ENCODE data around the gene ATP9A. TPM values are rescaled to one million over a fixed set of nuclear protein-coding genes. Genes with fewer than 3 reads are reported as not detected.

The ATP9A gene
- total RNA-seq, 4 donors from 2014 or later = 52.5 to 72.8 (median 61.7) TPM

GRCh38 chr20:51733070-51733469, 35.1 kb downstream of the ATP9A start:
- no peaks in the 10 kb centered on the region for H3K36me3 ChIP-seq
- DNase-seq = no peak
- H3K27ac ChIP-seq = no peak overlapping the region
- H3K4me3 ChIP-seq (replicated peaks in 1 of 3) = no peak overlapping the region
- peaks cover 22 to 23% of the 10 kb centered on the region in 2 donors for H3K4me1 ChIP-seq
- no peaks in the 10 kb centered on the region for H3K27me3 ChIP-seq
- intact Hi-C loops (cut with DNase I) = no loop called here
- H3K9me3 ChIP-seq = no peaks in the 10 kb centered on the region
- WGBS, 2 donors = 94 to 98% methylated on average over 3 of the region's 3 CpGs
- no peak for TF ChIP-seq POLR2A (IDR thresholded peaks at IDR 0.05)
- TF ChIP-seq, protein P1, sequence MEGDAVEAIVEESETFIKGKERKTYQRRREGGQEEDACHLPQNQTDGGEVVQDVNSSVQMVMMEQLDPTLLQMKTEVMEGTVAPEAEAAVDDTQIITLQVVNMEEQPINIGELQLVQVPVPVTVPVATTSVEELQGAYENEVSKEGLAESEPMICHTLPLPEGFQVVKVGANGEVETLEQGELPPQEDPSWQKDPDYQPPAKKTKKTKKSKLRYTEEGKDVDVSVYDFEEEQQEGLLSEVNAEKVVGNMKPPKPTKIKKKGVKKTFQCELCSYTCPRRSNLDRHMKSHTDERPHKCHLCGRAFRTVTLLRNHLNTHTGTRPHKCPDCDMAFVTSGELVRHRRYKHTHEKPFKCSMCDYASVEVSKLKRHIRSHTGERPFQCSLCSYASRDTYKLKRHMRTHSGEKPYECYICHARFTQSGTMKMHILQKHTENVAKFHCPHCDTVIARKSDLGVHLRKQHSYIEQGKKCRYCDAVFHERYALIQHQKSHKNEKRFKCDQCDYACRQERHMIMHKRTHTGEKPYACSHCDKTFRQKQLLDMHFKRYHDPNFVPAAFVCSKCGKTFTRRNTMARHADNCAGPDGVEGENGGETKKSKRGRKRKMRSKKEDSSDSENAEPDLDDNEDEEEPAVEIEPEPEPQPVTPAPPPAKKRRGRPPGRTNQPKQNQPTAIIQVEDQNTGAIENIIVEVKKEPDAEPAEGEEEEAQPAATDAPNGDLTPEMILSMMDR (IDR thresholded peaks at IDR 0.05) = no peak

- DNase-seq = peak; percentile 27 to 38
- Histone ChIP-seq H3K9me3 (no peaks in the 10 kb centered on the region), H3K27ac (peak overlapping the region in 1 of 3 donors; percentile 33), H3K4me1 (peaks cover 22 to 23% of the 10 kb centered on the region in 2 donors), H3K4me3 (replicated peaks in 1 of 3) (no peak overlapping the region), H3K36me3 (no peaks in the 10 kb centered on the region), H3K27me3 (no peaks in the 10 kb centered on the region)
- 62 to 66% methylated on average over 11 to 12 of the region's 12 CpGs for WGBS, 2 donors
- intact Hi-C loops (cut with DNase I) = no loop called here
- TF ChIP-seq, protein P1 (IDR thresholded peaks at IDR 0.05) = no peak
- TF ChIP-seq POLR2A (IDR thresholded peaks at IDR 0.05) = no peak
Observed at GRCh38 chr20:51732096-51732791, 35.9 kb downstream of the ATP9A start.

DNA sequence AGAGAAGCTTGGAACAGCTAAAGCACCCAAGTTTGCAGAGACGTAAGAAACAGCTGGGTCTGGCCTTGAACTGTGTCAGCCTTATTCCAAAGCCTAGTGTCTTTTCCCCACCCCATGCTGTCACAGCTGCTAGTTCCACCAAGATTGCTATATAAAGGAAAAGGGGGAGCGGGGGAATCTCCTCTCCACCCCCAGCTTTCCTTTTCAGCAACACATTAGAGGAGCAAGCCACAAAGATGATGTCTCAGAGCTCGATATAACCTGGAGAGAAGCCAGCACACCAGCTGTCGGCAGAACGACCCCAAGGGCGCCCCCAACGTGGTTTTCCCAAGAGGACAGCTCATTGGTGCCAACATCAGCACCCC, 36.5 kb downstream of the ATP9A start:
- Histone ChIP-seq H3K4me1 (peaks cover 22 to 23% of the 10 kb centered on the region in 2 donors), H3K36me3 (no peaks in the 10 kb centered on the region), H3K4me3 (replicated peaks in 1 of 3) (no peak overlapping the region), H3K9me3 (no peaks in the 10 kb centered on the region), H3K27me3 (no peaks in the 10 kb centered on the region), H3K27ac (peak overlapping the region in 1 of 3 donors; percentile 33)
- DNase-seq = no peak
- WGBS, 2 donors = 37 to 41% methylated on average over 7 of the region's 7 CpGs
- intact Hi-C loops (cut with DNase I) = no loop called here
- no peak for TF ChIP-seq POLR2A (IDR thresholded peaks at IDR 0.05)
- TF ChIP-seq, protein P1 (IDR thresholded peaks at IDR 0.05) = no peak

GRCh38 chr20:51729771-51730170, 38.4 kb downstream of the ATP9A start:
- Histone ChIP-seq H3K9me3 (no peaks in the 10 kb centered on the region), H3K4me1 (peaks cover 10% of the 10 kb centered on the region in 2 donors), H3K36me3 (no peaks in the 10 kb centered on the region), H3K4me3 (replicated peaks in 1 of 3) (no peak overlapping the region), H3K27me3 (no peaks in the 10 kb centered on the region), H3K27ac (no peak overlapping the region)
- WGBS, 2 donors = 92 to 94% methylated on average over 13 of the region's 13 CpGs
- DNase-seq = no peak
- intact Hi-C loops (cut with DNase I) = no loop called here
- no peak for TF ChIP-seq POLR2A (IDR thresholded peaks at IDR 0.05)
- TF ChIP-seq, protein P1 (IDR thresholded peaks at IDR 0.05) = no peak

DNA sequence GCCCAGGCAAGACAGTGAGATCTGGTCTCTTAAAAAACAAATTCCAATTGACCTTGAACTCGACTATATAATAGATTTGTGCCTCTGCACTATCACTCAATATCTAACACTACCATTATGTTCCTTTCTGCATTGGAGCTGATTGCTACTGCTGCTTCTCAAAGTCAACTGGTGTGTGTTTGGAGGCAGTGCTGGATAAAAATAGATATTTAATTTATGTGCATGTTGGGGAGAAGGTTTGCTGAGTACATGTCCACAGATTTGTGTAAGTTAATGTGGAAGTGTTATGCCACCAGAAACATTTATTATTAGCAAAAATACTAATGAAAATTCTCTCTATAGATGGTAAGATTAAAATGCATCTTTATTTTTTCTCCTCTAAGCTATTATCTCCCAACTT, 39.5 kb downstream of the ATP9A start:
- H3K4me3 ChIP-seq (replicated peaks in 1 of 3) = no peak overlapping the region
- TF ChIP-seq, protein P1 (IDR thresholded peaks at IDR 0.05) = no peak
- no peak for TF ChIP-seq POLR2A (IDR thresholded peaks at IDR 0.05)
- H3K27ac ChIP-seq = no peak overlapping the region
- no peaks in the 10 kb centered on the region for H3K36me3 ChIP-seq
- H3K9me3 ChIP-seq = no peaks in the 10 kb centered on the region
- H3K27me3 ChIP-seq = no peaks in the 10 kb centered on the region
- 35 to 43% methylated on average over 1 of the region's 1 CpG for WGBS, 2 donors
- intact Hi-C loops (cut with DNase I) = no loop called here
- DNase-seq = no peak
- H3K4me1 ChIP-seq = peaks cover 9 to 10% of the 10 kb centered on the region in 2 donors
